Keratinocyte (primary cell): ENCODE results near the gene TAL2. TPM values are rescaled to one million over a fixed set of nuclear protein-coding genes. Genes with fewer than 3 reads are reported as not detected.

ENCODE experiments used
- DNase-seq: peaks from one replicate; pipeline ENCODE4 v3.0.0-alpha.2; 2011; ENCODE audit warnings: low read depth, missing footprints, low spot score
- FAIRE-seq: peaks from 2 replicates; lab custom pipeline; 2011; peaks lifted over from hg19 to GRCh38; lab: Jason Lieb, UNC
- H2AFZ ChIP-seq: 2 replicates; pipeline ENCODE4 v1.6.0; 2012; ENCODE audit warnings: low read length, control low read depth, inconsistent platforms; ENCODE audit not compliant: control insufficient read depth
- H3K27ac ChIP-seq: 2 replicates; pipeline ENCODE4 v1.5.1; 2011; ENCODE audit warnings: low read length; ENCODE audit not compliant: control insufficient read depth, insufficient read depth
- H3K27me3 ChIP-seq: 3 replicates; pipeline ENCODE4 v1.6.0; 2011; ENCODE audit warnings: low read length; ENCODE audit not compliant: control insufficient read depth, insufficient read depth; ENCODE audit errors: extremely low read depth
- H3K36me3 ChIP-seq, 2 experiments: 2 replicates in 1 of 2; 3 replicates in 1 of 2; pipeline ENCODE4 v1.5.1; 2011; ENCODE audit warnings: low read length in 2 of 2, mild to moderate bottlenecking in 1 of 2; ENCODE audit not compliant: control insufficient read depth in 2 of 2, insufficient read depth in 2 of 2; ENCODE audit errors: extremely low read depth in 1 of 2
- H3K4me1 ChIP-seq: 3 replicates; pipeline ENCODE4 v1.5.1; 2011; ENCODE audit warnings: low read length; ENCODE audit not compliant: control insufficient read depth, insufficient read depth; ENCODE audit errors: extremely low read depth
- H3K4me2 ChIP-seq: 3 replicates; pipeline ENCODE4 v1.6.0; 2011; ENCODE audit warnings: low read depth, low read length; ENCODE audit not compliant: control insufficient read depth, insufficient read depth; ENCODE audit errors: extremely low read depth
- H3K4me3 ChIP-seq, 3 experiments: fragments of 200-600 bp in 1 of 3; sonication (generic) in 1 of 3; 2 replicates in 2 of 3; 3 replicates in 1 of 3; pipeline ENCODE4 v1.5.1; 2011 to 2016; ENCODE audit warnings: low read length in 3 of 3, mild to moderate bottlenecking in 3 of 3, control low read depth in 2 of 3, inconsistent platforms in 1 of 3, low read depth in 1 of 3, mixed read lengths in 1 of 3, mixed run types in 1 of 3, moderate library complexity in 1 of 3; ENCODE audit not compliant: control insufficient read depth in 2 of 3, insufficient read depth in 2 of 3; ENCODE audit errors: extremely low read depth in 1 of 3
- H3K79me2 ChIP-seq: 2 replicates; pipeline ENCODE4 v1.6.0; 2012; ENCODE audit warnings: low read length; ENCODE audit not compliant: control insufficient read depth, insufficient read depth
- H3K9ac ChIP-seq: 3 replicates; pipeline ENCODE4 v1.6.0; 2011; ENCODE audit warnings: low read length; ENCODE audit not compliant: control insufficient read depth, insufficient read depth; ENCODE audit errors: extremely low read depth
- H3K9me1 ChIP-seq: 3 replicates; pipeline ENCODE4 v1.6.0; 2011; ENCODE audit warnings: low read length; ENCODE audit not compliant: control insufficient read depth, insufficient read depth; ENCODE audit errors: extremely low read depth
- H3K9me3 ChIP-seq: 2 replicates; pipeline ENCODE4 v1.5.1; 2012; ENCODE audit warnings: low read depth, low read length; ENCODE audit not compliant: control insufficient read depth
- H4K20me1 ChIP-seq: 3 replicates; pipeline ENCODE4 v1.6.0; 2011; ENCODE audit warnings: low read length; ENCODE audit not compliant: control insufficient read depth, insufficient read depth; ENCODE audit errors: extremely low read depth
- CTCF ChIP-seq, 3 experiments: IDR thresholded peaks in 1 of 3; conservative IDR thresholded peaks in 1 of 3; optimal IDR thresholded peaks in 1 of 3; 2 replicates in 2 of 3; 3 replicates in 1 of 3; pipeline versions ENCODE3 to v1.5.1; 2011; ENCODE audit warnings: low read length in 3 of 3, mild to moderate bottlenecking in 3 of 3, moderate library complexity in 2 of 3, control low read depth in 1 of 3, inconsistent platforms in 1 of 3; ENCODE audit not compliant: insufficient read depth in 2 of 3; ENCODE audit errors: extremely low read depth in 1 of 3
- EZH2 ChIP-seq: IDR thresholded peaks from one replicate; pipeline ENCODE4 v1.6.1; 2012; ENCODE audit warnings: inconsistent platforms, mild to moderate bottlenecking, low read length, moderate library complexity
- dilution Hi-C: fragments of 300-500 bp; cut with MboI; formaldehyde crosslinking; loops from one replicate; pipeline ENCODE4 v1.7.0; 2020; ENCODE audit warnings: low sequenced_read_pairs; ENCODE audit not compliant: extremely low pct_ligation_motif_present
- polyA plus RNA-seq, 5 experiments: library from polyadenylated mRNA; depleted of rRNA in 3 of 5; stranded (reverse) in 3 of 5; stranded (forward) in 1 of 5; unstranded in 1 of 5; fragments of >200 nt; gene quantifications; 1 replicate in 1 of 5; 2 replicates in 3 of 5; 3 replicates in 1 of 5; pipeline versions ENCODE4 v1.2.1 to v1.2.3, GENCODE V29; 2011 to 2012; ENCODE audit warnings: missing spikeins in 2 of 5, low read depth in 1 of 5, low replicate concordance in 1 of 5

TAL2 gene
- polyA plus RNA-seq, 1 donor (not counting 4 experiments of a cell fraction or from before 2014, with no cell fraction given), result not detected

GRCh38 chr9:105678163-105678562 is 15.9 kb downstream of the TAL2 start:
- no peak overlapping the region for H3K27ac ChIP-seq
- no peaks in the 10 kb centered on the region for H3K79me2 ChIP-seq
- dilution Hi-C loops, result no loop called here
- H3K9ac ChIP-seq, result no peak overlapping the region
- no peaks in the 10 kb centered on the region for H3K4me1 ChIP-seq
- no peaks in the 10 kb centered on the region for H3K36me3 ChIP-seq
- DNase-seq (no peak), FAIRE-seq (no peak)
- no peaks in the 10 kb centered on the region for H3K27me3 ChIP-seq
- no peaks in the 10 kb centered on the region for H3K9me1 ChIP-seq
- no peak overlapping the region for H2AFZ ChIP-seq
- no peak overlapping the region for H3K4me3 ChIP-seq
- TF ChIP-seq CTCF (optimal IDR thresholded peaks at IDR 0.05 in 1 of 3, IDR thresholded peaks at IDR 0.05 in 1 of 3, conservative IDR thresholded peaks at IDR 0.05 in 1 of 3; ENCODE audit: extremely low read depth in 1 of 3, insufficient read depth in 2 of 3, low read length in 3 of 3) (no peak), EZH2 (no peak)
- no peak overlapping the region for H3K4me2 ChIP-seq
- no peaks in the 10 kb centered on the region for H3K9me3 ChIP-seq
- H4K20me1 ChIP-seq, result no peaks in the 10 kb centered on the region

GRCh38 chr9:105678781-105679180 is 16.5 kb downstream of the TAL2 start:
- FAIRE-seq, result no peak
- no peaks in the 10 kb centered on the region for H3K4me1 ChIP-seq
- H3K9me3 ChIP-seq, result no peaks in the 10 kb centered on the region
- no peaks in the 10 kb centered on the region for H3K27me3 ChIP-seq
- no peak overlapping the region for H3K4me3 ChIP-seq
- no peaks in the 10 kb centered on the region for H3K36me3 ChIP-seq
- TF ChIP-seq CTCF (optimal IDR thresholded peaks at IDR 0.05 in 1 of 3, IDR thresholded peaks at IDR 0.05 in 1 of 3, conservative IDR thresholded peaks at IDR 0.05 in 1 of 3; ENCODE audit: extremely low read depth in 1 of 3, insufficient read depth in 2 of 3, low read length in 3 of 3), result no peak
- TF ChIP-seq EZH2, result no peak
- H4K20me1 ChIP-seq, result no peaks in the 10 kb centered on the region
- no peak for DNase-seq
- no peak overlapping the region for H3K4me2 ChIP-seq
- no peaks in the 10 kb centered on the region for H3K79me2 ChIP-seq
- H2AFZ ChIP-seq, result no peak overlapping the region
- dilution Hi-C loops, result no loop called here
- H3K9me1 ChIP-seq, result no peaks in the 10 kb centered on the region
- no peak overlapping the region for H3K9ac ChIP-seq
- H3K27ac ChIP-seq, result no peak overlapping the region
